WTC11 (cell line): Measurements from ENCODE around the gene RPL36. TPM values are rescaled to one million over a fixed set of nuclear protein-coding genes. Genes with fewer than 3 reads are reported as not detected.

Experiments
- ATAC-seq: fragments of 200-7000 bp; cut with Tn5 transposase; 2 replicates; pipeline ENCODE4 v1.10.0; 2021; ENCODE audit warnings: mild to moderate bottlenecking, moderate library complexity
- CTCF ChIA-PET: fragments of 300-600 bp; sonication (Branson Sonifier 250); formaldehyde crosslinking; loops from one replicate; lab custom pipeline; 2021; ENCODE audit warnings: antibody characterized with exemption; lab: Charles Lee
- POLR2A ChIA-PET: fragments of 350-600 bp; sonication (Branson Sonifier 250); formaldehyde crosslinking; loops from one replicate; lab custom pipeline; 2021; ENCODE audit warnings: antibody characterized with exemption; lab: Charles Lee
- DNase-seq: peaks from one replicate; pipeline ENCODE4 v3.0.0; 2021; ENCODE audit warnings: low spot score
- H3K27ac Mint-ChIP-seq: 2 replicates; pipeline ENCODE4 v1.8.0; 2021; ENCODE audit warnings: mixed read lengths
- H3K27me3 Mint-ChIP-seq: 2 replicates; pipeline ENCODE4 v1.8.0; 2021; ENCODE audit warnings: low read depth, mild to moderate bottlenecking, moderate library complexity, mixed read lengths
- H3K36me3 Mint-ChIP-seq: 2 replicates; pipeline ENCODE4 v1.8.0; 2021; ENCODE audit warnings: mixed read lengths
- H3K4me1 Mint-ChIP-seq: 2 replicates; pipeline ENCODE4 v1.8.0; 2022; ENCODE audit warnings: mixed read lengths
- H3K4me3 Mint-ChIP-seq: 2 replicates; pipeline ENCODE4 v1.8.0; 2021; ENCODE audit warnings: mild to moderate bottlenecking, moderate library complexity, mixed read lengths
- H3K9me3 Mint-ChIP-seq: 2 replicates; pipeline ENCODE4 v1.8.0; 2021; ENCODE audit warnings: mixed read lengths
- AFF4 ChIP-seq: sonication (generic); formaldehyde crosslinking; IDR thresholded peaks from 2 replicates; pipeline ENCODE4 v1.8.1; 2023; ENCODE audit warnings: mild to moderate bottlenecking, missing genetic modification reagents, borderline replicate concordance
- ATF3 ChIP-seq: sonication (generic); formaldehyde crosslinking; conservative IDR thresholded peaks from 2 replicates; pipeline ENCODE4 v1.8.1; 2022; ENCODE audit warnings: mild to moderate bottlenecking, missing genetic modification reagents
- CREB1 ChIP-seq: sonication (generic); formaldehyde crosslinking; IDR thresholded peaks from 2 replicates; pipeline ENCODE4 v1.8.0; 2023; ENCODE audit warnings: mild to moderate bottlenecking, missing genetic modification reagents
- CREM ChIP-seq: sonication (generic); formaldehyde crosslinking; IDR thresholded peaks from 2 replicates; pipeline ENCODE4 v1.8.1; 2022; ENCODE audit warnings: mild to moderate bottlenecking, missing genetic modification reagents, moderate library complexity
- EMX1 ChIP-seq: fragments of 250-450 bp; sonication (Bioruptor Pico); IDR thresholded peaks from 2 replicates; pipeline ENCODE4 v1.8.0; 2021; ENCODE audit warnings: mild to moderate bottlenecking
- ETV6 ChIP-seq: sonication (generic); formaldehyde crosslinking; IDR thresholded peaks from 2 replicates; pipeline ENCODE4 v1.8.1; 2022; ENCODE audit warnings: mild to moderate bottlenecking, missing genetic modification reagents
- FOXP4 ChIP-seq: sonication (generic); formaldehyde crosslinking; IDR thresholded peaks from 2 replicates; pipeline ENCODE4 v1.8.0; 2022; ENCODE audit warnings: mild to moderate bottlenecking, missing genetic modification reagents
- IRF1 ChIP-seq: sonication (generic); formaldehyde crosslinking; IDR thresholded peaks from 2 replicates; pipeline ENCODE4 v1.8.0; 2023; ENCODE audit warnings: missing genetic modification reagents
- MXD4 ChIP-seq: fragments of 250-450 bp; sonication (Bioruptor Pico); IDR thresholded peaks from 2 replicates; pipeline ENCODE4 v1.8.0; 2021; ENCODE audit warnings: mild to moderate bottlenecking, moderate library complexity, borderline replicate concordance
- NFATC4 ChIP-seq: fragments of 250-450 bp; sonication (Bioruptor Pico); IDR thresholded peaks from 2 replicates; pipeline ENCODE4 v1.9.0; 2021; ENCODE audit warnings: mild to moderate bottlenecking
- NR1H2 ChIP-seq: sonication (generic); formaldehyde crosslinking; IDR thresholded peaks from 2 replicates; pipeline ENCODE4 v1.9.0; 2021; ENCODE audit warnings: mild to moderate bottlenecking, moderate library complexity, missing genetic modification reagents
- RELA ChIP-seq: sonication (generic); formaldehyde crosslinking; IDR thresholded peaks from 2 replicates; pipeline ENCODE4 v1.8.1; 2022; ENCODE audit warnings: missing genetic modification reagents, mild to moderate bottlenecking, borderline replicate concordance
- RORB ChIP-seq: fragments of 250-450 bp; sonication (Bioruptor Pico); IDR thresholded peaks from 2 replicates; pipeline ENCODE4 v1.9.0; 2021; ENCODE audit warnings: mild to moderate bottlenecking
- SP1 ChIP-seq: sonication (generic); formaldehyde crosslinking; conservative IDR thresholded peaks from 2 replicates; pipeline ENCODE4 v1.8.1; 2022; ENCODE audit warnings: missing genetic modification reagents
- TCF7 ChIP-seq: sonication (generic); formaldehyde crosslinking; IDR thresholded peaks from 2 replicates; pipeline ENCODE4 v1.8.0; 2022; ENCODE audit warnings: mild to moderate bottlenecking, low read depth, missing genetic modification reagents, moderate library complexity
- ZBTB21 ChIP-seq: sonication (generic); formaldehyde crosslinking; IDR thresholded peaks from 2 replicates; pipeline ENCODE4 v1.8.1; 2023; ENCODE audit warnings: mild to moderate bottlenecking, missing genetic modification reagents, borderline replicate concordance
- ZNF396 ChIP-seq: fragments of 250-450 bp; sonication (Bioruptor Pico); IDR thresholded peaks from 2 replicates; pipeline ENCODE4 v1.8.0; 2021; ENCODE audit warnings: mild to moderate bottlenecking, moderate library complexity, borderline replicate concordance
- ZNF416 ChIP-seq: fragments of 250-450 bp; sonication (Bioruptor Pico); IDR thresholded peaks from 2 replicates; pipeline ENCODE4 v1.9.0; 2021; ENCODE audit warnings: mild to moderate bottlenecking, inconsistent platforms
- total RNA-seq: library from RNA; stranded (reverse); gene quantifications from 3 replicates; pipeline ENCODE4 v1.2.3, GENCODE V29; 2021
- TF ChIP-seq, protein P1 (sequence below): sonication (generic); formaldehyde crosslinking; IDR thresholded peaks from 2 replicates; pipeline ENCODE4 v1.8.1; 2023; ENCODE audit warnings: mild to moderate bottlenecking, missing genetic modification reagents, moderate library complexity
- TF ChIP-seq, protein P2 (sequence below): fragments of 250-450 bp; sonication (Bioruptor Pico); IDR thresholded peaks from 2 replicates; pipeline ENCODE4 v1.9.0; 2021; ENCODE audit warnings: mild to moderate bottlenecking, borderline replicate concordance
- TF ChIP-seq, protein P3 (sequence below): sonication (generic); formaldehyde crosslinking; IDR thresholded peaks from 2 replicates; pipeline ENCODE4 v1.8.1; 2022; ENCODE audit warnings: mild to moderate bottlenecking, moderate library complexity, missing genetic modification reagents

Gene RPL36
- total RNA-seq, 1 experiment from 2014 or later: 1,080 TPM

DNA sequence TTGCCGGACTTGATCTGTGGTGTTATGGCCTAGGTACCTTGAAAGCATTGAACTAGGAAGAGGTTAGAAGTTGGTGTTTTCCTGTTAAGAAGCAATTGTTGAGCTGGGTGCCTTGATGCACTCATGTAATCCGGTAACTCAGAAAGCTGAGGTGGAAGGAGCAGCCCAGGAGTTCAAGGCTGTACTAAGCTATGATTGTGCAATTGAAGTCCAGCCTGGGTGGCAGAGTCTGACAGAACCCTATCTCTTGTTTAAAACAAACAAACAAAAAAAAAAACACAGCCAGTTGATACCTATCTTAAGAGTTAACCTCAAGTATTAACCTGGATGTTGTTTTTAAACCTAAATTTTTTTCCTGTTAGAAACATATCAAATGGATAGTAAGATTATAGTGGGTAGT lies 47.9 kb upstream of the RPL36 start:
- no peak overlapping the region for H3K4me3 Mint-ChIP-seq
- peaks cover 60% of the 10 kb centered on the region for H3K36me3 Mint-ChIP-seq
- CTCF ChIA-PET: no interaction called here
- DNase-seq (no peak), ATAC-seq (no peak)
- H3K4me1 Mint-ChIP-seq: peaks cover 5% of the 10 kb centered on the region
- TF ChIP-seq ETV6 (CRISPR knock-in tag): no peak
- no peak for TF ChIP-seq ZNF416 (CRISPR knock-in tag)
- no peak for TF ChIP-seq ZBTB21 (CRISPR knock-in tag)
- no peak for TF ChIP-seq FOXP4
- TF ChIP-seq CREM (CRISPR knock-in tag): no peak
- TF ChIP-seq EMX1 (CRISPR knock-in tag): no peak
- TF ChIP-seq ZNF396 (CRISPR knock-in tag): no peak
- TF ChIP-seq, protein P1, sequence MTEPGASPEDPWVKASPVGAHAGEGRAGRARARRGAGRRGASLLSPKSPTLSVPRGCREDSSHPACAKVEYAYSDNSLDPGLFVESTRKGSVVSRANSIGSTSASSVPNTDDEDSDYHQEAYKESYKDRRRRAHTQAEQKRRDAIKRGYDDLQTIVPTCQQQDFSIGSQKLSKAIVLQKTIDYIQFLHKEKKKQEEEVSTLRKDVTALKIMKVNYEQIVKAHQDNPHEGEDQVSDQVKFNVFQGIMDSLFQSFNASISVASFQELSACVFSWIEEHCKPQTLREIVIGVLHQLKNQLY (CRISPR knock-in tag): no peak
- no peak for TF ChIP-seq SP1 (CRISPR knock-in tag)
- TF ChIP-seq IRF1: no peak
- no peak for TF ChIP-seq ATF3
- H3K9me3 Mint-ChIP-seq: no peaks in the 10 kb centered on the region
- POLR2A ChIA-PET: no interaction called here
- no peak overlapping the region for H3K27ac Mint-ChIP-seq
- no peaks in the 10 kb centered on the region; the same call in 1 of the 2 replicates for H3K27me3 Mint-ChIP-seq

DNA sequence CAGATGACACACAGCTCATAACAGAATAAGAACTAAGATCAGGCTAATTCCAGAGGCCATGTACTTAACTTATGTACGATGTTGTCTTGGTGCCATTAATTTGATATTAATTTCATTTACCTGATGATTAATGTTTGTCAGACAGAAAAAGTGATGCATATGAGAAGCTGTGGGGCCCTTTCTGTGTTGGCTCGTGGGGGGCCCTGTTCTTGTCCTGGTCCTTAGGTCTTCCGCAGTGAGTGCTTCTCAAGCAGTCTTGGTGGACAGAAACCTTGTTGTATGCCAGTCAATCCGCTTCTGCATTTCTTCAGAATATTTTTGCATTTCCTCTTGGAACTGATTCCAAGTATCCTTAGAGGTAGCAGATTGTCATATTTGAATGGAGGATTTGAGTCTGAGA lies 47.0 kb upstream of the RPL36 start:
- no peak for DNase-seq
- CTCF ChIA-PET: no interaction called here
- H3K36me3 Mint-ChIP-seq: peaks cover 68% of the 10 kb centered on the region
- TF ChIP-seq MXD4 (no peak), FOXP4 (no peak), TCF7 (CRISPR knock-in tag) (no peak), AFF4 (no peak), RELA (CRISPR knock-in tag) (no peak), NR1H2 (no peak), RORB (CRISPR knock-in tag) (no peak), ZNF416 (CRISPR knock-in tag) (no peak), CREB1 (CRISPR knock-in tag) (no peak), NFATC4 (no peak)
- TF ChIP-seq, protein P2, sequence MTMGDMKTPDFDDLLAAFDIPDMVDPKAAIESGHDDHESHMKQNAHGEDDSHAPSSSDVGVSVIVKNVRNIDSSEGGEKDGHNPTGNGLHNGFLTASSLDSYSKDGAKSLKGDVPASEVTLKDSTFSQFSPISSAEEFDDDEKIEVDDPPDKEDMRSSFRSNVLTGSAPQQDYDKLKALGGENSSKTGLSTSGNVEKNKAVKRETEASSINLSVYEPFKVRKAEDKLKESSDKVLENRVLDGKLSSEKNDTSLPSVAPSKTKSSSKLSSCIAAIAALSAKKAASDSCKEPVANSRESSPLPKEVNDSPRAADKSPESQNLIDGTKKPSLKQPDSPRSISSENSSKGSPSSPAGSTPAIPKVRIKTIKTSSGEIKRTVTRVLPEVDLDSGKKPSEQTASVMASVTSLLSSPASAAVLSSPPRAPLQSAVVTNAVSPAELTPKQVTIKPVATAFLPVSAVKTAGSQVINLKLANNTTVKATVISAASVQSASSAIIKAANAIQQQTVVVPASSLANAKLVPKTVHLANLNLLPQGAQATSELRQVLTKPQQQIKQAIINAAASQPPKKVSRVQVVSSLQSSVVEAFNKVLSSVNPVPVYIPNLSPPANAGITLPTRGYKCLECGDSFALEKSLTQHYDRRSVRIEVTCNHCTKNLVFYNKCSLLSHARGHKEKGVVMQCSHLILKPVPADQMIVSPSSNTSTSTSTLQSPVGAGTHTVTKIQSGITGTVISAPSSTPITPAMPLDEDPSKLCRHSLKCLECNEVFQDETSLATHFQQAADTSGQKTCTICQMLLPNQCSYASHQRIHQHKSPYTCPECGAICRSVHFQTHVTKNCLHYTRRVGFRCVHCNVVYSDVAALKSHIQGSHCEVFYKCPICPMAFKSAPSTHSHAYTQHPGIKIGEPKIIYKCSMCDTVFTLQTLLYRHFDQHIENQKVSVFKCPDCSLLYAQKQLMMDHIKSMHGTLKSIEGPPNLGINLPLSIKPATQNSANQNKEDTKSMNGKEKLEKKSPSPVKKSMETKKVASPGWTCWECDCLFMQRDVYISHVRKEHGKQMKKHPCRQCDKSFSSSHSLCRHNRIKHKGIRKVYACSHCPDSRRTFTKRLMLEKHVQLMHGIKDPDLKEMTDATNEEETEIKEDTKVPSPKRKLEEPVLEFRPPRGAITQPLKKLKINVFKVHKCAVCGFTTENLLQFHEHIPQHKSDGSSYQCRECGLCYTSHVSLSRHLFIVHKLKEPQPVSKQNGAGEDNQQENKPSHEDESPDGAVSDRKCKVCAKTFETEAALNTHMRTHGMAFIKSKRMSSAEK (CRISPR knock-in tag): no peak
- TF ChIP-seq, protein P3, sequence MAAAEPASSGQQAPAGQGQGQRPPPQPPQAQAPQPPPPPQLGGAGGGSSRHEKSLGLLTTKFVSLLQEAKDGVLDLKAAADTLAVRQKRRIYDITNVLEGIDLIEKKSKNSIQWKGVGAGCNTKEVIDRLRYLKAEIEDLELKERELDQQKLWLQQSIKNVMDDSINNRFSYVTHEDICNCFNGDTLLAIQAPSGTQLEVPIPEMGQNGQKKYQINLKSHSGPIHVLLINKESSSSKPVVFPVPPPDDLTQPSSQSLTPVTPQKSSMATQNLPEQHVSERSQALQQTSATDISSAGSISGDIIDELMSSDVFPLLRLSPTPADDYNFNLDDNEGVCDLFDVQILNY (CRISPR knock-in tag): no peak

More for the DNA sequence above, 47.0 kb upstream of the RPL36 start:
- no peaks in the 10 kb centered on the region; the same call in 1 of the 2 replicates for H3K27me3 Mint-ChIP-seq
- no peaks in the 10 kb centered on the region for H3K9me3 Mint-ChIP-seq
- no peak overlapping the region; the same call in 1 of the 2 replicates for H3K27ac Mint-ChIP-seq
- H3K4me1 Mint-ChIP-seq: peaks cover 5% of the 10 kb centered on the region
- no peak for ATAC-seq
- H3K4me3 Mint-ChIP-seq: no peak overlapping the region
- POLR2A ChIA-PET: no interaction called here
